ENCODE data around the gene SUGCT. TPM values are rescaled to one million over a fixed set of nuclear protein-coding genes. Genes with fewer than 3 reads are reported as not detected.

Gene SUGCT
- total and polyA plus RNA-seq, 2 of the 13 experiments (the other 11 are each of a cell fraction or from before 2014, with no cell fraction given), result 10.1 to 22.2 TPM

DNA sequence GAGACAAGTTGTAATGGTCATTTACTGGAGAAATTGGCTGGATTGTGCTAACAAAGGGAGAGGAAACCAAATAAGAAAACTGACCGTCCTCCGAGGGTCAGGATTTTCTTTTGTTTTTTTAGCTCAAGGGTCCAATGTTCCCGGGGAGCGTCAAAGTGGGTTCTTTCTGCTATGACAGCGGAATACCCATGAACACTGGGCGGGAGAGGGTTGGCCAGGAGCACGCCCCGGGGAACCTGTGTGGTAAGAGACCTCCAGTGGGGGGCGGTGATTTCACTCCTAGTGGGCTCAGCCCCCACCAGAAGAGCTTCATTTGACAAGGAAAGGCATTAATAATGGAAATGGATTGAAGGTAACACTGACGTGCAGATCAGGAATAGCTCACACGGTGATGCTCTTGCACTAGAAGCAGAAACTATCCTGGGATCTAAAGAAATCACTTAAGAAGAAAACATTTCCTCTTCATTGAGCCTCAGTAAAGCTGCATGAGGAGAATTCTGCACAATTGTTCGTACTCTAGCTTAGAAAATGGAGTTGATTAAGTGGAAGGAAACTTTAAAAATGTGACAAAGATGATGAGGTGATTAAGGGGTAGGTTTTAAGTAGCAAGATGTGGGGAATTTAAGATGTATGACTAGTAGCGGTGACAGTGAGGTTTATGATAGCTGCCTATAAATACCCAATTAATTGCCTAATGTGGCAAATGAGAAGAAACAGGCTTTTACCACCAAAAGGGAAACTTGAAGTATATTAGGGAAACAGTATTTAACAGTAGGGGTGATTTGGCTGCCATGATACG is 627.2 kb downstream of the SUGCT start:
- no peaks in the 10 kb centered on the region for H3K9me3 ChIP-seq (ENCODE audit: low read length)
- H3K27me3 ChIP-seq (ENCODE audit: control insufficient read depth in 1 of 2, insufficient read depth in 2 of 2, low read length in 2 of 2), result no peaks in the 10 kb centered on the region
- peak overlapping the region; percentile 58; the same call in 1 of the 2 replicates for H3K4me2 ChIP-seq (ENCODE audit: low read depth, low read length)
- no peaks in the 10 kb centered on the region for H3K36me3 ChIP-seq (replicated peaks in 1 of 2; ENCODE audit: control insufficient read depth in 1 of 2, insufficient read depth in 2 of 2, low read length in 2 of 2)
- no peak overlapping the region for H2AFZ ChIP-seq (ENCODE audit: low read length)
- DNase-seq (ENCODE audit: low spot score), result no peak
- TF ChIP-seq CTCF (CRISPR knock-in tag; IDR thresholded peaks at IDR 0.05), result 0 out of 2 replicates have a peak, but pooled peaks have one; percentile 25
- TF ChIP-seq BORCS8-MEF2B (CRISPR knock-in tag; IDR thresholded peaks at IDR 0.05), result no peak
- H3K4me1 ChIP-seq (ENCODE audit: insufficient read depth, low read length), result peaks cover 38% of the 10 kb centered on the region
- no peak for FAIRE-seq
- ATAC-seq, result no peak
- no peak overlapping the region for H3K4me3 ChIP-seq (replicated peaks in 1 of 3; ENCODE audit: insufficient read depth in 1 of 3, low read depth in 2 of 3, low read length in 3 of 3)
- H3K27ac ChIP-seq (ENCODE audit: extremely low read length, insufficient read depth, low read length), result peak overlapping the region; percentile 64
- ChIA-PET POLR2A (no interaction called here), CTCF (ENCODE audit: low intra/inter-chr PET ratio, low total read pairs) (no interaction called here)
- intact Hi-C loops (cut with micrococcal nuclease; ENCODE audit: unreplicated experiment), result no loop called here
- BruUV-seq (replicated peaks), result no TSS peak
- H3K9ac ChIP-seq (ENCODE audit: insufficient read depth, low read depth, low read length), result no peak overlapping the region
- in situ Hi-C loops (cut with HindIII; ENCODE audit: extremely low pct_ligation_motif_present, low pct_unique_long_range_greater_than_20kb), result no loop called here
- WGBS (ENCODE audit: low lambda C conversion rate), result 70% methylated on average over 14 of the region's 14 CpGs
- H4K20me1 ChIP-seq (ENCODE audit: insufficient read depth, low read length), result no peaks in the 10 kb centered on the region
- H3K79me2 ChIP-seq (ENCODE audit: insufficient read depth, low read length), result no peaks in the 10 kb centered on the region

- Histone ChIP-seq H3K9me3 (ENCODE audit: low read length) (no peaks in the 10 kb centered on the region), H3K4me2 (ENCODE audit: low read depth, low read length) (no peak overlapping the region), H3K4me3 (replicated peaks in 1 of 3; ENCODE audit: insufficient read depth in 1 of 3, low read depth in 2 of 3, low read length in 3 of 3) (no peak overlapping the region), H3K4me1 (ENCODE audit: insufficient read depth, low read length) (peaks cover 33% of the 10 kb centered on the region), H3K79me2 (ENCODE audit: insufficient read depth, low read length) (no peaks in the 10 kb centered on the region), H3K27ac (ENCODE audit: extremely low read length, insufficient read depth, low read length) (no peak overlapping the region), H3K36me3 (replicated peaks in 1 of 2; ENCODE audit: control insufficient read depth in 1 of 2, insufficient read depth in 2 of 2, low read length in 2 of 2) (no peaks in the 10 kb centered on the region), H3K27me3 (ENCODE audit: control insufficient read depth in 1 of 2, insufficient read depth in 2 of 2, low read length in 2 of 2) (no peaks in the 10 kb centered on the region), H2AFZ (ENCODE audit: low read length) (no peak overlapping the region), H3K9ac (ENCODE audit: insufficient read depth, low read depth, low read length) (no peak overlapping the region), H4K20me1 (ENCODE audit: insufficient read depth, low read length) (no peaks in the 10 kb centered on the region)
- ATAC-seq (no peak), DNase-seq (ENCODE audit: low spot score) (no peak), FAIRE-seq (no peak)
- ChIA-PET CTCF (ENCODE audit: low intra/inter-chr PET ratio, low total read pairs) (no interaction called here), POLR2A (no interaction called here)
- TF ChIP-seq HNF1B (CRISPR knock-in tag; IDR thresholded peaks at IDR 0.05) (no peak), GPN1 (CRISPR knock-in tag; IDR thresholded peaks at IDR 0.05; ENCODE audit: borderline replicate concordance) (no peak)
- TF ChIP-seq, protein P1, sequence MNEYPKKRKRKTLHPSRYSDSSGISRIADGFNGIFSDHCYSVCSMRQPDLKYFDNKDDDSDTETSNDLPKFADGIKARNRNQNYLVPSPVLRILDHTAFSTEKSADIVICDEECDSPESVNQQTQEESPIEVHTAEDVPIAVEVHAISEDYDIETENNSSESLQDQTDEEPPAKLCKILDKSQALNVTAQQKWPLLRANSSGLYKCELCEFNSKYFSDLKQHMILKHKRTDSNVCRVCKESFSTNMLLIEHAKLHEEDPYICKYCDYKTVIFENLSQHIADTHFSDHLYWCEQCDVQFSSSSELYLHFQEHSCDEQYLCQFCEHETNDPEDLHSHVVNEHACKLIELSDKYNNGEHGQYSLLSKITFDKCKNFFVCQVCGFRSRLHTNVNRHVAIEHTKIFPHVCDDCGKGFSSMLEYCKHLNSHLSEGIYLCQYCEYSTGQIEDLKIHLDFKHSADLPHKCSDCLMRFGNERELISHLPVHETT (CRISPR knock-in tag; conservative IDR thresholded peaks at IDR 0.05), result no peak
- TF ChIP-seq, protein P2, sequence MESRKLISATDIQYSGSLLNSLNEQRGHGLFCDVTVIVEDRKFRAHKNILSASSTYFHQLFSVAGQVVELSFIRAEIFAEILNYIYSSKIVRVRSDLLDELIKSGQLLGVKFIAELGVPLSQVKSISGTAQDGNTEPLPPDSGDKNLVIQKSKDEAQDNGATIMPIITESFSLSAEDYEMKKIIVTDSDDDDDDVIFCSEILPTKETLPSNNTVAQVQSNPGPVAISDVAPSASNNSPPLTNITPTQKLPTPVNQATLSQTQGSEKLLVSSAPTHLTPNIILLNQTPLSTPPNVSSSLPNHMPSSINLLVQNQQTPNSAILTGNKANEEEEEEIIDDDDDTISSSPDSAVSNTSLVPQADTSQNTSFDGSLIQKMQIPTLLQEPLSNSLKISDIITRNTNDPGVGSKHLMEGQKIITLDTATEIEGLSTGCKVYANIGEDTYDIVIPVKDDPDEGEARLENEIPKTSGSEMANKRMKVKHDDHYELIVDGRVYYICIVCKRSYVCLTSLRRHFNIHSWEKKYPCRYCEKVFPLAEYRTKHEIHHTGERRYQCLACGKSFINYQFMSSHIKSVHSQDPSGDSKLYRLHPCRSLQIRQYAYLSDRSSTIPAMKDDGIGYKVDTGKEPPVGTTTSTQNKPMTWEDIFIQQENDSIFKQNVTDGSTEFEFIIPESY (CRISPR knock-in tag; IDR thresholded peaks at IDR 0.05), result no peak
- in situ Hi-C loops (cut with HindIII; ENCODE audit: extremely low pct_ligation_motif_present, low pct_unique_long_range_greater_than_20kb) (no loop called here), intact Hi-C loops (cut with micrococcal nuclease; ENCODE audit: unreplicated experiment) (no loop called here)
- 97% methylated on average over 9 of the region's 9 CpGs for WGBS (ENCODE audit: low lambda C conversion rate)
- no TSS peak for BruUV-seq (replicated peaks)
Measured at GRCh38 chr7:40763319-40764287, 628.8 kb downstream of the SUGCT start.
